Loucy (cell line): ENCODE results near the gene CALML4.

Source experiments
- EZH2phosphoT487 ChIP-seq: fragments of 200-600 bp; IDR thresholded peaks from 2 replicates; pipeline ENCODE4 v1.6.1; 2018; ENCODE audit warnings: antibody characterized with exemption, mild to moderate bottlenecking, moderate library complexity, borderline replicate concordance
- TF ChIP-seq, protein P1 (sequence below): fragments of 200-600 bp; sonication (generic); conservative IDR thresholded peaks from 2 replicates; pipeline ENCODE4 v1.5.1; 2014; ENCODE audit warnings: mild to moderate bottlenecking, antibody characterized with exemption, low read length

GRCh38 chr15:68227643-68228142 is 22.6 kb upstream of the CALML4 start:
- TF ChIP-seq, protein P1, sequence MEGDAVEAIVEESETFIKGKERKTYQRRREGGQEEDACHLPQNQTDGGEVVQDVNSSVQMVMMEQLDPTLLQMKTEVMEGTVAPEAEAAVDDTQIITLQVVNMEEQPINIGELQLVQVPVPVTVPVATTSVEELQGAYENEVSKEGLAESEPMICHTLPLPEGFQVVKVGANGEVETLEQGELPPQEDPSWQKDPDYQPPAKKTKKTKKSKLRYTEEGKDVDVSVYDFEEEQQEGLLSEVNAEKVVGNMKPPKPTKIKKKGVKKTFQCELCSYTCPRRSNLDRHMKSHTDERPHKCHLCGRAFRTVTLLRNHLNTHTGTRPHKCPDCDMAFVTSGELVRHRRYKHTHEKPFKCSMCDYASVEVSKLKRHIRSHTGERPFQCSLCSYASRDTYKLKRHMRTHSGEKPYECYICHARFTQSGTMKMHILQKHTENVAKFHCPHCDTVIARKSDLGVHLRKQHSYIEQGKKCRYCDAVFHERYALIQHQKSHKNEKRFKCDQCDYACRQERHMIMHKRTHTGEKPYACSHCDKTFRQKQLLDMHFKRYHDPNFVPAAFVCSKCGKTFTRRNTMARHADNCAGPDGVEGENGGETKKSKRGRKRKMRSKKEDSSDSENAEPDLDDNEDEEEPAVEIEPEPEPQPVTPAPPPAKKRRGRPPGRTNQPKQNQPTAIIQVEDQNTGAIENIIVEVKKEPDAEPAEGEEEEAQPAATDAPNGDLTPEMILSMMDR = no peak
- TF ChIP-seq EZH2phosphoT487 = no peak
